Inflammatory macrophage treated with lipopolysaccharide for 4 hours (primary cell): ENCODE data around the gene DGKQ.

Source experiments
- DNase-seq: peaks from one replicate; pipeline ENCODE4 v3.0.0-alpha.2; 2020

Gene DGKQ, protein sequence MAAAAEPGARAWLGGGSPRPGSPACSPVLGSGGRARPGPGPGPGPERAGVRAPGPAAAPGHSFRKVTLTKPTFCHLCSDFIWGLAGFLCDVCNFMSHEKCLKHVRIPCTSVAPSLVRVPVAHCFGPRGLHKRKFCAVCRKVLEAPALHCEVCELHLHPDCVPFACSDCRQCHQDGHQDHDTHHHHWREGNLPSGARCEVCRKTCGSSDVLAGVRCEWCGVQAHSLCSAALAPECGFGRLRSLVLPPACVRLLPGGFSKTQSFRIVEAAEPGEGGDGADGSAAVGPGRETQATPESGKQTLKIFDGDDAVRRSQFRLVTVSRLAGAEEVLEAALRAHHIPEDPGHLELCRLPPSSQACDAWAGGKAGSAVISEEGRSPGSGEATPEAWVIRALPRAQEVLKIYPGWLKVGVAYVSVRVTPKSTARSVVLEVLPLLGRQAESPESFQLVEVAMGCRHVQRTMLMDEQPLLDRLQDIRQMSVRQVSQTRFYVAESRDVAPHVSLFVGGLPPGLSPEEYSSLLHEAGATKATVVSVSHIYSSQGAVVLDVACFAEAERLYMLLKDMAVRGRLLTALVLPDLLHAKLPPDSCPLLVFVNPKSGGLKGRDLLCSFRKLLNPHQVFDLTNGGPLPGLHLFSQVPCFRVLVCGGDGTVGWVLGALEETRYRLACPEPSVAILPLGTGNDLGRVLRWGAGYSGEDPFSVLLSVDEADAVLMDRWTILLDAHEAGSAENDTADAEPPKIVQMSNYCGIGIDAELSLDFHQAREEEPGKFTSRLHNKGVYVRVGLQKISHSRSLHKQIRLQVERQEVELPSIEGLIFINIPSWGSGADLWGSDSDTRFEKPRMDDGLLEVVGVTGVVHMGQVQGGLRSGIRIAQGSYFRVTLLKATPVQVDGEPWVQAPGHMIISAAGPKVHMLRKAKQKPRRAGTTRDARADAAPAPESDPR

DNA sequence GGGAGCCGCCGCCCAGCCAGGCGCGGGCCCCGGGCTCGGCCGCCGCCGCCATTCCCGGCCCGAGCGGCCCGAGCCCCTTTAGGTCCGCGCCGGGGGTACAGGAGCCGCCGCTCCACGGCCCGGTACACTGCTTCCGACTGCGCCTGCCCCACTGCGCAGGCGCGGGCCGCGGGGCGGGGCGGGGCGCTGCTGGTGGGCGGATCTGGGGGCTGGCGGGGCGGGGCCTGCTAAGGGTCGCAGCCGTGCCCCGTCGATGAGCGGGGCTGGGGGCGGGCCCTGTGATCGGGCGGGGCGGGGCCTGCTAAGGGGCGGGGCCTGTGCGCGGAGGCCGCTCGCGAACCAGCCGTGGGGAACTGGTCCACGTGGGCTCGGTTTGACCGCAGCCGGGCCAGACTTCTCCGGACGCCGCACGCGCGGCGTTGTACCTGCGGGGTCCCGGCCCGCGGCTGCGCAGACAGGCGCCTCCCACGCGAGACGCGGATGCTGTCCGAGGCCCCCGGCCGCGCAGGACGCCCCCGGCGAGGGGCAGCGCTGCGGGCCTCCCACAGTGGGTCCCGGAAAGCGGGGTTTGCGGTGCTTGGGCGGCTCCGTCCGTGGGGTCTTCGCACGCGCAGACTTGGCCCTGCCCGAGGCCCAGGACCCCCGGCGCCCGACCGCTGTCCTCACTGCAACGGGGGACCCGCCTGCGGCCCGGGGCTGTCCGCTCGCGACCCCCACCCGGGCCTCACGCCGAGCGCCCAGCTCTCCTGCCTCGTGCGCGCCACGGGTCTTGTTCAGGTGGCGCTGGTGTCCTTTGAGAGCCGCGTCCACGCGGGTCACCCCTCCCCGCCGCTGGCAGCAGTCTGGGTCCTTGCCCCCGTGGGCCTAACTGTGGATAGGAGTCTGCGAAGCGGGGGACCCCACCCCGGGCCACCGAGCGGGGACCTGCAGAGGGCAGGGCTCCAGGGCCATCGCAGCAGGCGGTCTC, at the start of gene DGKQ:
TSS of gene DGKQ (minus strand) at position 139 of the 967 bp plus-strand sequence. CDS start at position 52, 87 bp downstream.
- DNase-seq = peak; percentile 91

DNA sequence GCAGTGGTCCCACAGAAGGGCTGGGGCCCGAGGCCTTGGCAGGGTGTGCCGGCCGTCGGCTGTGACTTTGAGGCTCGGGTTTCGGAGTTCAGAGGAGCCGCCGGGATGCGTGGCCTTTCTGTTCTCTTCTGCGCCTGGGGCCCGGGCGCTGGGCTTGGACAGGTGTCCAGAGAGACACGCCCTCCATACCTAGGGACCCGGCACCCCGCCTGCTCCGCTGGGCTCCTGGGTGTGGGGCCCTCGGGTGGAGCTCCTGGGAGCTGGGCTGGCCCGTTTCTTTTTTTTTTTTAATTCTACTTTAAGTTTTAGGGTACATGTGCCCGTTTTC, 49.3 kb upstream of the DGKQ start:
- no peak for DNase-seq

DNA sequence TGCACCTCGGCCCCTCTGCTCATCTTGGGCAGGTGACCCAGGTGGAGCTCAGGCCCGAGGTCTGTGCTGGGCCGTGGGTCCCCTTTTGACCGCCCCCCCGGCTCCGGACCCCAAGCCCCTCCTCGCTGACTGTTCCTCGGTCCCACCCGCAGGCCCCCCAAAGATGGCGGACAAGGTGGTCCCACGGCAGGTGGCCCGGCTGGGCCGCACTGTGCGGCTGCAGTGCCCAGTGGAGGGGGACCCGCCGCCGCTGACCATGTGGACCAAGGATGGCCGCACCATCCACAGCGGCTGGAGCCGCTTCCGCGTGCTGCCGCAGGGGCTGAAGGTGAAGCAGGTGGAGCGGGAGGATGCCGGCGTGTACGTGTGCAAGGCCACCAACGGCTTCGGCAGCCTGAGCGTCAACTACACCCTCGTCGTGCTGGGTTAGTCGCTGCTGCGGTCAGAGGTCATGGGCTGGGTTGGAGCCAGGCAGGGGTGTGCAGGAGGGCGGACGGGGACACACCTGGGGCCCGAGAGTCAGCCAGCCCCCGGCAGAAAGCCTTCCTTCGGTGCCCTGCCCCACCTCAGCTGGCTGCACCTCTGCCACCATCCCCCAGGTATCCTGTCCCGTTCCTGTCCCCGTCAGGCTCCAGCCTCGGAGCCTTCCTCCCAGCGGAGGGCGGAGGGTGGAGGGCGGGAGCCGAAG, 48.8 kb upstream of the DGKQ start:
- DNase-seq = no peak

DNA sequence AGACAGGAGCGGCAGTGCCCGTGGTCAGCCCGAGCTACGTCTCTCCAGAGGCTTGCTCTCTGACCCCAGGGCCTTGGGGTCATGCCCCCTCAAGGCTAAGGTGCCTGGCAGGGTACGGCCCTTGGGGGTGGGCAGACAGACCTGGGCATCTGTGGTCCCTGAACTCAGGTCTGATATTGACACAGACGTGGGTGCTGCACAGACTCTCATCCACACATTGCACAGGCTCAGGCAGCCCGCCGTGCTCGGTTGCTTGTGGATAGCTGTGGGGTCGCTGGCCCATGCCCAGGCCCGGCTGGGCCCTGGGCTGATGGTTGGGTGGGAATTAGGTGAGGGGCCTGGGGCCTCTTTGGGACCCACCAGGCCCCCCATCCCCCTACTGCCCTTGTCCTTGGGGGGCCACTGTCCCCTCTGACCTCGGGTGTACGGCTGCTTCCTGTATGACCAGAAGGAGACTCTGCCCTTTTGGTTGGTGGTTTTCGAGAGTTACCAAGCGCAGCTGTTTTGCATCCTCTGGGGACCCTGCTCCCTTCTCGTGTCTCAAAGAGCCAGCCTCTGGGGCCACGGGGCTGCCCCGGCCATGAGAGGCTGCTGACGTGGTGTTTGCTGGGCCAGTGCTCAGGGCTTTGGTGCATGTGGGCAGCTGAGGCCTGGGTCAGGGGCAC, 48.1 kb upstream of the DGKQ start:
- DNase-seq = no peak

DNA sequence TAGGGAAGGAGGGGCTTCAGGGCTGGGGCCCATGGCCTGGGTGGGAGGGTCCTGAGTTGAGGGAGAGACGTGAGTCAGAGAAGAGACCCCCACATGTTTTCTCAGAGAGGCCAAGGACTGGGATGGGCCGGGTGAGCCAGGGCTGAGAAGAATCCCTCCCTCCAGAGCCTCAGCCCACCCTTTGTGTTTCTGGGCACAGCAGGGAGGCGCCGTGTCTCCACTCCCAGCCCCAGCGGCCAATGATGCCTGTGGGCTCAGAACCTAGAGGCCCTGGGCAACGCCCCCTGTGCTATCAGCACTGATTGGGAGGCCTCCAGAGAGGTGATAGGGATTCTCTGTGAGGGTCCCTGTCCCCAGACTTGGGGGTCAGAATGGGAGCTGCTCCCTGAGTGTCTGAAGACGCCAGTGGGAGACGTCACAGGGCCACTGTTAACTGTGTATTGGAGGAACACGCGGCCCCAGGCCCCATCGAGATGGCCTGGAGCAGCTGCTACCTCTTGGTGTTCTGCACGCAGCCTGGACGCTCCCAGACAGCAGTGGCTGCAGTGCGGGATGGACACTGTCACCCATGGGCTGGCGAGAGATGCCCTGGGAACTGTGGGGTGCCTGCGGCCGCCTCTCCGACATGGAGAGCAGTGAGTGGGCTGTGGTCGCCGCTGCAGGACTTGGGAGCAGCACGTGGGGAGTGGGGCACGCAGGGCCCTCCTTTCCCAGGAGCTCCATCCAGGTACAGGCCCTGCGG, 46.5 kb upstream of the DGKQ start:
- no peak for DNase-seq

DNA sequence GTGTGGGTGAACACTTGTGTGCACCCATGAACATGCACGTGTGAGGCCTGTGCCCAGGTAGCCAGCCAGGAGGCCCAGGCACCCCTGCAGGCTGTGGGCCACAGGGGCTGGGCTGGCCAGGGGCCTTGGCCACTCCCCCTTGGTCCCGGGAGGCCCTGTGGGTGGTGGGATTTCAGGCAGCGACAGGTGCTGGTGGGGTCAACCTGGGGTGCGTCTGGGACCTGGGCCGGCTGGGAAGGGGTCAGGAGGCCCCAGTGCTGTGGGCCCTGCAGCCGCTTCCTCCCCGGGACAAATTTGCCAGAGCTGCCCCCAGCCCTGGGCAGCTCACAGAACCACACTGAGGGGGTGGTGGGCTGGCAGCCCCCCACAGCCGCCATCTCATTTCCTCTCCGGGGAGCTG, 46.0 kb upstream of the DGKQ start:
- no peak for DNase-seq

DNA sequence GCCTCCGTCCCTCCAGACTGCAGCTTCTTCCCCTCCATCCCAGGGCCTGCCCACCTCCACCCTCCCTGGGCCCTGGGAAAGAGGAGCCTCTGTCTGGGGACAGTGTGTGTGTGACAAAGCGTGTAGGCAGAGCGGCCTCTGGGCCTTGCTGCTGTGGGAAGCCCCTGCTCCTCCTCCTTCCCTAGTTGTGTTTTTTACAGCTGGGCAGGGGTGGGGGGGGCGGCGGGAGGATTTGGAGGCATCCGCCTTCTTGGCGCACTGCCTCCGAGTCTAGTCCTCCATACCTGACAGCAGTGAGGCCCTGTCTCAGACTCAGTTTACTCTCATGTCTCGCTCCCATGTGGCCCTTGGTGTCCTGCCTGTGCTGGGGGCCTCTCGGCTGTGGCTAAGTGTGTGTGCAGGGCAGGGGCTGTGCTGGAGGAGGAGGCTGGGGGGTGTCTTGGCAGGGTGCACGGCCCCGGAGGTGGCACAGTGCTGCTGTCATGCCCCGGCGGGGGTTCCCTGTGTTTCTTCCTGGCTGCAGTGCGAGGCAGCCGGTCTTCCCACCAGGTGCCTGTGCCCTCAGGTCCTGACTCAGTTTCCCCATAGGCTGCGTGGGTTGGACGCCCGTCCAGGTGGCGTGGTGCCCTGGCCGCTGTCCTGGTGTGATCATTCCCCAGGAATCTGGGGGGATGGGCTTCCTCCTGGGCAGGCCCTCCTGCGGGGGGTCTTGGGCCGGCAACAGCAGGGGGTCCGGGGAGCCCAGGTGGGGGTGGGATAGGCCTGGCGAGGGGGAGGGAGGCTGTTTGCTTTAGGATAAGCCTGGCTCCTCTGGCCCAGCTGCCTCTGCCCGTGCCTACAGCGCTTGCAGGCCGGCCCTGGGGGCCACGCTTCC, 45.0 kb upstream of the DGKQ start:
- no peak for DNase-seq

DNA sequence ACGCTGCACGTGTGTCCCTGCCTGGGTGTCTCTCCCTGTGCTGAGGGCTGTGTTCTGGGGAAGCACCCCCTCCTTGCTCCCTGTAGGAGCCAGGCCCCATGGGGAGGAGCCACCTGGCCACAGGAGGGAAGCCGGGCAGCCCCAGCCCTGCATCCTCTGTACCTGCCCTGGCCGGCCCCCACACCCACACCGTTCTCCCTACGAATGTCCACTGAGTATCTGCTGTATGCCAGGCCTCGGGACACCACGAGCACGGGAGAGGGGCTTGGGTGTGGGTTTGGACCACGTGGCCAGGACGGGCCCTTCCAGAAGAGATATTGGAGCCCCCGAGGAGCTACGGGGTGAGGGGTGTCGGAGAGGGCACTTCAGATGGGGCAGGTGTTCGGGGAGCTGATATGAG, 44.3 kb upstream of the DGKQ start:
- no peak for DNase-seq

DNA sequence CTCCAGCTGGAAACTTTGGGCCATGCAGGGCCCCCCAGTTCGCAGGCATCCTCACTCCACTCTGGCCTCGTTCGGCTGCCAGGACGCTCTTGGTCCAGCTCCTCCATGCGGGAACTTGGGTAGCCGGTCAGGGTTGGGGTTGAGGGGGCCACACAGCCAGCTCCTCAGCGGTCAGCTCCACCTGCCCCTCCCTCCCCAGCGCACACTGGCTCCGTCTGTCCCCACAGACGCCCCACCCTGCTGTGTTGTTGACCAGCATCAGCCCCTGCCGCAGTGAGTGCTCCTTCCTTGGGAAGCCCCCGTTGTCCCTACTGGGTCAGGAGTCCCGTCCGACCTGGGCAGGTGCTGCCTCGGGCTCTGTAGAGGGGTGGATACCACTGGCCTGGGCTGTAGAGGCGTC, 43.8 kb upstream of the DGKQ start:
- DNase-seq = no peak

DNA sequence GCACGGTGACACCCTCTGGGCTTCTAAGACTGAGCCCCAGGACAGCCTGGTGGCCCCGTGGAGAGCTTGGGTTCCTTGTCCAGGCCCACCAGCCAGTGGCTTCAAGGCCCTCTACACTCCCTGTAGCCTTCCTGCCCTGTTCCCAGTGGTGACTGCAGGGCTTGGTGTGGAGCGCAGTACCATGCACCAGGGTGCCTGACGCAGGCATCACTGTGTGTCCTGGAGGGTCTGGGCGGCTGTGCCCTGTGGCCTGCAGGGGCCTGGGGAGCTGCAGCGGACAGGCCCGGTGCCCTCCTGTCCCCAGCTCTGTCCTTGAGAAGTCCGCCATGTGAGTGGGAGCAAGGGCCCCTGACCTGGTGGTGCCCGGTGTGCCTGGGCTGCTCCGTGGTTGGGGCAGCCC, 42.4 kb upstream of the DGKQ start:
- DNase-seq = no peak

DNA sequence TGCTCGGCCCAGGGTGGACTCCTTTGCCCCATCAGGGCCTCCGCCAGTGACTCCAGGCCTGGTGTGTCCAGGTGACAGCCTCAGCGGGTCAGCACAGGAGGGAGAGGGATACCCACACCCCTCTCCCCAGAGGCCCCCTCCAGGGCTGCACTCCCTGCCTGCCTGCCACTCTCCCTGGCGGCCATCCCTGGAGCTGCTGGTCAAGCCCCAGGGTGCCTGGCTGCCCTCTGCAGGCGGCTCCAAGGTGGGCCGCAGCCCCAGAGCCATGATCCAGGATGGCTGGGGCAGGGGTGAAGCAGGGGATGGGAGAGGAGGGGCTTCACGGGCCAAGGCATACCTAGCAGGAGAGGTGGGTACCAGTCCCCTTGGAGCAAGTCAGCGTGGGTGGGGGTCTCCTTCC, 41.8 kb upstream of the DGKQ start:
- DNase-seq = no peak

DNA sequence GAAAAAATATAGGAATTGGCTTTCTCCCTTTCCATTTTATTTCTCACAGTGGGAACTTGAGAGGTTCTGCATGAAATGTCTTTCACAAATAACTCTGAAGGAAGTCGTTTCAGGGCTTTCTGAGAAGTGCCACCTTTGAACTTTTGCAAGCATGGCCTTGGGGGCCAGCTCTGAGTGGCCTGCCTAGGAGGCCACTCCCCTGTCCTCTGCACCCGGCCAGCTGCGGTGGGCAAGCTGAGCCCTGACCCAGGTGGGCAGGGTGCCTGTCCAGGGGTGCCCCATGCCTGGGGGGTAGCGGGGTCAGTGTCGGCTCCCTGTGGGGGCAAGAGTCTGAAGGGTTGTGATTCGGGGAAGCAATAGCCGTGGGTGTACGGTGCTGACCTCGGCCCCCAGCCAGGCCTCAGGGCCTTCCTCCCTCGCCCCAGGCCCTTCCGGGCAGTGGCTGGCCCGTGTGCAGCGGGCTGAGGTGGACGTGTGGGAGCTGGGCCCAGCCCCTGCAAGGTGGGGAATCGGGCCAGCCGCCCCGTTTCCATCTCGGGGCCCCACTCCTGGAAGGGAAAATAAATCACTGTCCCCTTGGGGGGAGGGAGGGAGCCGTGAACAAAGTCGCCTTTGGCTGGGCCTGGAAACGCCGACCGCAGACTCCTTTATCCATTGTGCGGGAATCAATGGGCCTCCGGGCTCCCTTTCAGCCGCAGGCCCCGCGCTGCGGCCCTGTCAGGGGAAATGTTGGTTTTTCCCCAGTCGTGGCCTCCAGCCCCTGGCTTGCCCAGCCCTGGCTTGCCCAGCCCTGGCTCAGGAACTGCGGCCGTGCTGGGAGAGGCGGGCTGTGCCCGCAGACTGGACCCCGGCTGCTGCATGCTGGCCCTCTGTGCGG, 41.2 kb upstream of the DGKQ start:
- DNase-seq = peak; percentile 26

DNA sequence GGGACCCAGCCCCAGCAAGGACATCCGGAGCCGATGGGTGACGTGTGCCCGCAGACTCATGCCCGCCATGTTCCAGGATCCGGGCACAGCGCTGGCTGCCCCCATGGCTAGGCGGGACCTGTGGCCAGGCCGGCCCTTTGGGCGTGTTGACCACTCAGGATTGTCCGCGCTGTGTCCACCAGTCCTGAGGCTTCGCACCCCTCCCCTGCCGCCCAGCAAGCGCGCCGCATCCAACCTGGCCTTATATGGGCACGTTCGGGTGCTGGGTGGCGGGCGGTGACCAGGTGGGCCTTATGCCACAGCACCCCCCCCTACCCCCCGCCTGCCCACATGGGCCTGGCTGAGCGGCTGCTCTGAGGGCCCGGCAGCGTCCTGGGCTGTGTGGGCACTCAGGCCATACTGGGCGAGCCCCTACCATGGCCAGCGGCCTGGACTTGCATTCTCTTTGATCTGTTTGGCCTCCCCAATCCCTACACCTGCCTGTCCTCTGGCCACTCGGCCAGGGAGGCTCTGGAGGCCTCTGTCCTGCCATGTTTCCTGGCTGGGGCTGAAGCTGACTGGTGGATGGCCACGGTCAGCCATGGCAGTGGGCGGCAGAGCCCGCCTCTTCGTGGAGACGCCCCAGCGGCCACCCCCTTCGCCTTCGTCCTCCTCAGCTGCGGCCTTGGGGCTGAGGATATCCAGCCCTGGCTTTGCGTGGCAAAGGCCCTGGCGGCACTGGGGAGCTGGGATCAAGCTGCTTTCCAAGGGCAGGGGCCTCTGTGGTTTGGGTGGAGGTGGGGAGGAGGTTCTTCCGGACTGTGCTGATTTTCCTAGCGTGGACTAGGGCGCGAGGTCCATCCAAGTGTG, 40.1 kb upstream of the DGKQ start:
- DNase-seq = no peak

DNA sequence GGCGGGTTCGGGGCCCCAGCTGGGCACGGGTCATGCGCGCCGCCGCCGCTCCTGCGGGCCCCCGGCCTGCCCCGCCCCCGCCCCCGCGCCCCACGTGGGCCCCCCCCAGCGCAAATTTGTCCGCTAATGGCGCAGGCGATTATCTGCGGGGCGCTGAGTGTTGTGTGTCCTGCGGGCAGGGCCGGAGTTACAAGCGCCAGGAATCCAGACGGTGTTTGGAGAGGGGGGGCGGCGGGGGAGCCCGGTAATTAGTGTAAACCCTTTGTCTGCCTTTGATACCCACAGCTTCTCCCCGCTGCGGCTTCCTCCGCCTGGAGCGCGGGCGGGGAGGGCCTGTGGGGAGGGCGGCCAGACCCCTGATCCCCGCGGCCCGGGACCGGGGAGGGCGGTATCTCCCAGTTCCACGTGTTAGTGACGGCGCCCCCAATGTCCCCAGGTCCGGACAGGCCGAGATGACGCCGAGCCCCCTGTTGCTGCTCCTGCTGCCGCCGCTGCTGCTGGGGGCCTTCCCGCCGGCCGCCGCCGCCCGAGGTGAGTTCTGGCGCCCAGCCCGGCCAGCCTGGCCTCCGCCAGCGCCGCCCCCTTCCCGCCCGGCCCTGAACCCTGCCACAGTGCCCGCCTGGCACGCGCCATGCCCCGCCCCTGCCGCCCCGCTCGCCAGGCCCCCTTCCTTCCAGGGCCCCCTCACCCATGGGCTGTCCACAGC, 38.8 kb upstream of the DGKQ start:
- no peak for DNase-seq

DNA sequence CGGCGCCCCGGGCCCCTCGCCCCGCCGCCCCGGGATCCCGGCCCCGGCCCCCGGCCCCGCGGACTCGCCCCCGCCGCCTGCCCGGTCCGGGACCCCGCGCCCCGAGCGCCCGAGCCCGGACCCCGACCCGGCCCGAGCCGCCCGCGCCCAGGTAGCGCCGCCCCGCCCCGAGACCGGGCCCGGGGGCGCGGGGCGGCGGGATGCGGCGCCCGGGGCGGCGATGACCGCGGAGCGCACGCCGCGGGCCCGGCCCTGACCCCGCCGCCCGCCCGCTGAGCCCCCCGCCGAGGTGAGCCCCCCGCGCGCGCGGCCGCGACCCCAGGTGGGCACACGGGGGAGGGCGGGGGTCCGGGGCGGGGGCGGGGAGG, 38.3 kb upstream of the DGKQ start:
- DNase-seq = no peak

DNA sequence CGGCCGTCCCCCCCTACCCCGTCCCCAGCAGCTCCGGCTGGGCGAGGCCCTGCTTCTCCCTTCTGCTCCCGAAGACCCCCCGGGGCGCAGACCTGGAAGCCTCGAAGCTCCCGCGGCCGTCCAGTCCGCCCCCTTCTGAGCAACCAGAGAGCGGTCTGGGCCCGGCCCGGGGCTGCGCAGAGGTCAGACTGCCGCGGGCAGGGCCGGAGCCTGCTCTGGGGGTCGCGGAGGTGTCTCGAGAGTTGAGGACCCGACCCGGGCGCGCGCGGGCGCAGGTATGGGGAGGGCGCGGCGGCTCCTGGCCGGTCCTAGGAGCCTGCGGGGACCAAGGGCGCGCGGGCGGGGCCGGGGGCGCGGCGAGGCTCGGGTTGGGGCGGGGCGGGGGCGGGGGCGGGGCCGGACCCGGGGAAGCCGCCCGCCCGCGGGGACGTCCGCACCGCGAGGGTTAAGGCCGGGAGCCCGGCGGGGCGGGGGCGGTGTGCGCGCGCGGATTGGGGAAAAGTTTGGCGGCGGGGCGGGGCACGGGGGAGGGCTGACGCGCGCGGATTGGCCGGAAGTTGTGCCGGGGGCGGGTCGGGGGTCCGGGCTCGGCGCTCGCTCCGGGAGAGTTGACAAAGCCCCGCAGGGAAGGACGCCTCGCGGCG, 37.8 kb upstream of the DGKQ start, which contains the start of gene FGFRL1:
TSS of gene FGFRL1 (plus strand) at position 605 of the 644 bp plus-strand sequence. CDS start 860 bp downstream, outside the sequence.
- peak; percentile 86 for DNase-seq
